ENCODE measurements around the gene TTC32.
"Not testable (repeated sequence)": the region's sequence is repeated elsewhere in the genome, so short reads cannot be mapped to it uniquely, and the experiment has no call there.

DNA sequence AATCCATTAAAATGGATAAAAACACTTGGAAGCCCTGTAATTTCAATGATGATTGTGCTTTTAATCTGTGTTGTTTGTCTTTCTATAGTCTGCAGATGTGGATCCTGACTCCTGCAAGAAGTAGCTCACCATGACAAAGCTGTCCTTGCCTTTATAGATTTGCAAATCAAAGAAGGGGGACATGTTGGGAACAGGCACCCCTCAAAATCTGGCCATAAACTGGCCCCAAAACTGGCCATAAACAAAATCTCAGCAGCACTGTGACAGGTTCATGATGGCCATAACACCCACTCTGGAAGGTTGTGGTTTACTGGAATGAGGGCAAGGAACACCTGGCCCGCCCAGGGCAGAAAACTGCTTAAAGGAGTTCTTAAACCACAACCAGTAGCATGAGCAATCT is 26.0 kb upstream of the TTC32 start:
- TF ChIP-seq EP300, POLR2A (IDR thresholded peaks at IDR 0.05): not testable (repeated sequence)
- TF ChIP-seq, protein P1, sequence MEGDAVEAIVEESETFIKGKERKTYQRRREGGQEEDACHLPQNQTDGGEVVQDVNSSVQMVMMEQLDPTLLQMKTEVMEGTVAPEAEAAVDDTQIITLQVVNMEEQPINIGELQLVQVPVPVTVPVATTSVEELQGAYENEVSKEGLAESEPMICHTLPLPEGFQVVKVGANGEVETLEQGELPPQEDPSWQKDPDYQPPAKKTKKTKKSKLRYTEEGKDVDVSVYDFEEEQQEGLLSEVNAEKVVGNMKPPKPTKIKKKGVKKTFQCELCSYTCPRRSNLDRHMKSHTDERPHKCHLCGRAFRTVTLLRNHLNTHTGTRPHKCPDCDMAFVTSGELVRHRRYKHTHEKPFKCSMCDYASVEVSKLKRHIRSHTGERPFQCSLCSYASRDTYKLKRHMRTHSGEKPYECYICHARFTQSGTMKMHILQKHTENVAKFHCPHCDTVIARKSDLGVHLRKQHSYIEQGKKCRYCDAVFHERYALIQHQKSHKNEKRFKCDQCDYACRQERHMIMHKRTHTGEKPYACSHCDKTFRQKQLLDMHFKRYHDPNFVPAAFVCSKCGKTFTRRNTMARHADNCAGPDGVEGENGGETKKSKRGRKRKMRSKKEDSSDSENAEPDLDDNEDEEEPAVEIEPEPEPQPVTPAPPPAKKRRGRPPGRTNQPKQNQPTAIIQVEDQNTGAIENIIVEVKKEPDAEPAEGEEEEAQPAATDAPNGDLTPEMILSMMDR (IDR thresholded peaks at IDR 0.05), result not testable (repeated sequence)

All from suprapubic skin (tissue), 3 donors.